Measurements from ENCODE around the gene SAMHD1. TPM values are rescaled to one million over a fixed set of nuclear protein-coding genes. Genes with fewer than 3 reads are reported as not detected.

Gene SAMHD1
- total RNA-seq, 1 donor from 2014 or later = 293 TPM

DNA sequence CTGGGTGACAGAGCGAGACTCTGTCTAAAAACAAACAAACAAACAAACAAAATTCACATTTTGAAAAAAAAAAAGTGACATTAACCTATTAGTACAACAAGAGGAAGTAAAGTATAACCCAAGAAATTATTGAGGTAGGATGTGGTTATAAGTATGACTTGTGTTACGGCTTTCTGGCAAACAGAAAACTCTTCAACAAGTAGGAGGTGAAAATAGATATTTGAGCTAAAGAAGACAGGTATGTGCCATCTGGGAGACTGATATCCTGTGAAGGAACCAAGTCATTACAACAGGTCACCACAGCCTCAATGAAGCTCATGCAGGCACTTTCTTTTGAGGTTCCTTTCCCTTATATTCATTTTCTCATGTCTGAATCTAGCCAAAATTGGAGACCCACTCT is 46.8 kb downstream of the SAMHD1 start:
- H3K36me3 ChIP-seq = peaks cover 100% of the 10 kb centered on the region
- no peak for TF ChIP-seq CTCF (IDR thresholded peaks at IDR 0.05)
- H3K9me3 ChIP-seq = no peaks in the 10 kb centered on the region
- no peak overlapping the region for H3K4me3 ChIP-seq
- H3K27me3 ChIP-seq (ENCODE audit: low read depth) = no peaks in the 10 kb centered on the region
- no peak for ATAC-seq
- no peak for DNase-seq
- H3K27ac ChIP-seq = no peak overlapping the region
- intact Hi-C loops (cut with DNase I) = no loop called here
- H3K4me1 ChIP-seq = no peaks in the 10 kb centered on the region

DNA sequence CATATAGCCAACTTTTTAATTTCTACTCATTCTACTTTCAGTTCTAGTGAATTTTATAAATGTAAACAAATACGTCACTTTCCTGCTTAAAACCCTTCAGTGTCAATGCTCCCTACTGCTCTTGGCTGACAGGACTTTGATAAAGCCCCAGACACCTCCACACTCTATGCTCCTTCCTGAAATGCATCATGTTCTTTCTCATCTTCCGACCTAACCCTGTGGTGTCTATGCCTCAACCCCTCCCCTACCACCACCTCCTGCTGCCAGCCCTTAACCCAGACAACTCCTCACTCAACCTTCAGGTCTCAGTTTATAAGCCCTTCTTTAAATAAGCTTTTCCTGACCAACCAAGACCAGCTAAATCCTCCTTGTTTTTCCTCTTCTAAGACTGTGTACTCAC is 56.5 kb downstream of the SAMHD1 start:
- no peak for TF ChIP-seq CTCF (IDR thresholded peaks at IDR 0.05)
- no peaks in the 10 kb centered on the region for H3K27me3 ChIP-seq (ENCODE audit: low read depth)
- DNase-seq = no peak
- peaks cover 100% of the 10 kb centered on the region for H3K36me3 ChIP-seq
- H3K9me3 ChIP-seq = no peaks in the 10 kb centered on the region
- no peaks in the 10 kb centered on the region for H3K4me1 ChIP-seq
- intact Hi-C loops (cut with DNase I) = no loop called here
- no peak for ATAC-seq
- H3K4me3 ChIP-seq = no peak overlapping the region
- no peak overlapping the region for H3K27ac ChIP-seq

- H3K9me3 ChIP-seq = no peaks in the 10 kb centered on the region
- ATAC-seq = no peak
- intact Hi-C loops (cut with DNase I) = no loop called here
- H3K4me3 ChIP-seq = no peak overlapping the region
- no peak for DNase-seq
- no peaks in the 10 kb centered on the region for H3K4me1 ChIP-seq
- no peak for TF ChIP-seq CTCF (IDR thresholded peaks at IDR 0.05)
- H3K27ac ChIP-seq = no peak overlapping the region
- no peaks in the 10 kb centered on the region for H3K27me3 ChIP-seq (ENCODE audit: low read depth)
- H3K36me3 ChIP-seq = peaks cover 100% of the 10 kb centered on the region
Measured at GRCh38 chr20:36893801-36894200, 57.7 kb downstream of the SAMHD1 start.

DNA sequence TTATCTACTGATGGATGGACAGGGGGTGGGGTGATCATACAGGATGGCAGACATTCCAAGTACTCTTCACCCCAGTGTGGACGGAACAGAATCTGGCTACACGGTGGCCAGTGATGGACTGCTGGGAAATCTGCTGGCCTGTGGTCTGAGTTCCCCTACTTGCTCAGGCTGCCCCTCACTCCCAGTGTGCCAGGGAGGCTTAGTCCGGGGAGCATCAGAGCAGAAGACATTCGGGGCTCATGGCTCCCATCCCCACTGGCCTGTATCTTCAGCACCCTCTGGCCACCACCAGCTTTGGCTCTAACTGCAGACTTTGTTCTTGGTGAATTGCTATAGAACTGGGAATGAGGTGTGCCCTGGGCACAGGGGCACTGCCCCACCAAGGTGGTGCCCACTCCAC is 60.3 kb downstream of the SAMHD1 start:
- TF ChIP-seq CTCF (IDR thresholded peaks at IDR 0.05) = no peak
- H3K4me3 ChIP-seq = no peak overlapping the region
- intact Hi-C loops (cut with DNase I) = no loop called here
- H3K4me1 ChIP-seq = peaks cover 5% of the 10 kb centered on the region
- ATAC-seq (no peak), DNase-seq (peak; percentile 17)
- H3K27me3 ChIP-seq (ENCODE audit: low read depth) = no peaks in the 10 kb centered on the region
- H3K36me3 ChIP-seq = peaks cover 76% of the 10 kb centered on the region
- no peak overlapping the region for H3K27ac ChIP-seq
- no peaks in the 10 kb centered on the region for H3K9me3 ChIP-seq

GRCh38 chr20:36890586-36890985 is 60.9 kb downstream of the SAMHD1 start:
- Histone ChIP-seq H3K9me3 (no peaks in the 10 kb centered on the region), H3K4me3 (no peak overlapping the region), H3K27me3 (ENCODE audit: low read depth) (no peaks in the 10 kb centered on the region), H3K4me1 (peaks cover 5% of the 10 kb centered on the region), H3K27ac (no peak overlapping the region), H3K36me3 (peaks cover 69% of the 10 kb centered on the region)
- DNase-seq (peak; percentile 14), ATAC-seq (no peak)
- intact Hi-C loops (cut with DNase I) = no loop called here
- TF ChIP-seq CTCF (IDR thresholded peaks at IDR 0.05) = no peak
